Keratinocyte (primary cell): ENCODE data around the gene HSPA12B. TPM values are rescaled to one million over a fixed set of nuclear protein-coding genes. Genes with fewer than 3 reads are reported as not detected.

Experiments used
- DNase-seq: peaks from one replicate; pipeline ENCODE4 v3.0.0-alpha.2; 2011; ENCODE audit warnings: low read depth, missing footprints, low spot score
- FAIRE-seq: peaks from 2 replicates; lab custom pipeline; 2011; peaks lifted over from hg19 to GRCh38; lab: Jason Lieb, UNC
- H2AFZ ChIP-seq: 2 replicates; pipeline ENCODE4 v1.6.0; 2012; ENCODE audit warnings: low read length, control low read depth, inconsistent platforms; ENCODE audit not compliant: control insufficient read depth
- H3K27ac ChIP-seq: 2 replicates; pipeline ENCODE4 v1.5.1; 2011; ENCODE audit warnings: low read length; ENCODE audit not compliant: control insufficient read depth, insufficient read depth
- H3K27me3 ChIP-seq: 3 replicates; pipeline ENCODE4 v1.6.0; 2011; ENCODE audit warnings: low read length; ENCODE audit not compliant: control insufficient read depth, insufficient read depth; ENCODE audit errors: extremely low read depth
- H3K36me3 ChIP-seq, 2 experiments: 2 replicates in 1 of 2; 3 replicates in 1 of 2; pipeline ENCODE4 v1.5.1; 2011; ENCODE audit warnings: low read length in 2 of 2, mild to moderate bottlenecking in 1 of 2; ENCODE audit not compliant: control insufficient read depth in 2 of 2, insufficient read depth in 2 of 2; ENCODE audit errors: extremely low read depth in 1 of 2
- H3K4me1 ChIP-seq: 3 replicates; pipeline ENCODE4 v1.5.1; 2011; ENCODE audit warnings: low read length; ENCODE audit not compliant: control insufficient read depth, insufficient read depth; ENCODE audit errors: extremely low read depth
- H3K4me2 ChIP-seq: 3 replicates; pipeline ENCODE4 v1.6.0; 2011; ENCODE audit warnings: low read depth, low read length; ENCODE audit not compliant: control insufficient read depth, insufficient read depth; ENCODE audit errors: extremely low read depth
- H3K4me3 ChIP-seq, 3 experiments: fragments of 200-600 bp in 1 of 3; sonication (generic) in 1 of 3; 2 replicates in 2 of 3; 3 replicates in 1 of 3; pipeline ENCODE4 v1.5.1; 2011 to 2016; ENCODE audit warnings: low read length in 3 of 3, mild to moderate bottlenecking in 3 of 3, control low read depth in 2 of 3, inconsistent platforms in 1 of 3, low read depth in 1 of 3, mixed read lengths in 1 of 3, mixed run types in 1 of 3, moderate library complexity in 1 of 3; ENCODE audit not compliant: control insufficient read depth in 2 of 3, insufficient read depth in 2 of 3; ENCODE audit errors: extremely low read depth in 1 of 3
- H3K79me2 ChIP-seq: 2 replicates; pipeline ENCODE4 v1.6.0; 2012; ENCODE audit warnings: low read length; ENCODE audit not compliant: control insufficient read depth, insufficient read depth
- H3K9ac ChIP-seq: 3 replicates; pipeline ENCODE4 v1.6.0; 2011; ENCODE audit warnings: low read length; ENCODE audit not compliant: control insufficient read depth, insufficient read depth; ENCODE audit errors: extremely low read depth
- H3K9me1 ChIP-seq: 3 replicates; pipeline ENCODE4 v1.6.0; 2011; ENCODE audit warnings: low read length; ENCODE audit not compliant: control insufficient read depth, insufficient read depth; ENCODE audit errors: extremely low read depth
- H3K9me3 ChIP-seq: 2 replicates; pipeline ENCODE4 v1.5.1; 2012; ENCODE audit warnings: low read depth, low read length; ENCODE audit not compliant: control insufficient read depth
- H4K20me1 ChIP-seq: 3 replicates; pipeline ENCODE4 v1.6.0; 2011; ENCODE audit warnings: low read length; ENCODE audit not compliant: control insufficient read depth, insufficient read depth; ENCODE audit errors: extremely low read depth
- CTCF ChIP-seq, 3 experiments: IDR thresholded peaks in 1 of 3; conservative IDR thresholded peaks in 1 of 3; optimal IDR thresholded peaks in 1 of 3; 2 replicates in 2 of 3; 3 replicates in 1 of 3; pipeline versions ENCODE3 to v1.5.1; 2011; ENCODE audit warnings: low read length in 3 of 3, mild to moderate bottlenecking in 3 of 3, moderate library complexity in 2 of 3, control low read depth in 1 of 3, inconsistent platforms in 1 of 3; ENCODE audit not compliant: insufficient read depth in 2 of 3; ENCODE audit errors: extremely low read depth in 1 of 3
- EZH2 ChIP-seq: IDR thresholded peaks from one replicate; pipeline ENCODE4 v1.6.1; 2012; ENCODE audit warnings: inconsistent platforms, mild to moderate bottlenecking, low read length, moderate library complexity
- dilution Hi-C: fragments of 300-500 bp; cut with MboI; formaldehyde crosslinking; loops from one replicate; pipeline ENCODE4 v1.7.0; 2020; ENCODE audit warnings: low sequenced_read_pairs; ENCODE audit not compliant: extremely low pct_ligation_motif_present
- polyA plus RNA-seq, 5 experiments: library from polyadenylated mRNA; depleted of rRNA in 3 of 5; stranded (reverse) in 3 of 5; stranded (forward) in 1 of 5; unstranded in 1 of 5; fragments of >200 nt; gene quantifications; 1 replicate in 1 of 5; 2 replicates in 3 of 5; 3 replicates in 1 of 5; pipeline versions ENCODE4 v1.2.1 to v1.2.3, GENCODE V29; 2011 to 2012; ENCODE audit warnings: missing spikeins in 2 of 5, low read depth in 1 of 5, low replicate concordance in 1 of 5

Gene HSPA12B
- polyA plus RNA-seq, 1 donor (not counting 4 experiments of a cell fraction or from before 2014, with no cell fraction given) = not detected

- Histone ChIP-seq H3K9me3 (no peaks in the 10 kb centered on the region), H4K20me1 (no peaks in the 10 kb centered on the region), H3K79me2 (no peaks in the 10 kb centered on the region), H3K9me1 (no peaks in the 10 kb centered on the region), H3K4me2 (no peak overlapping the region), H2AFZ (no peak overlapping the region), H3K4me1 (no peaks in the 10 kb centered on the region), H3K27ac (no peak overlapping the region), H3K36me3 (no peaks in the 10 kb centered on the region), H3K27me3 (no peaks in the 10 kb centered on the region), H3K4me3 (no peak overlapping the region), H3K9ac (no peak overlapping the region)
- no peak for FAIRE-seq
- dilution Hi-C loops = no loop called here
- TF ChIP-seq CTCF (optimal IDR thresholded peaks at IDR 0.05 in 1 of 3, IDR thresholded peaks at IDR 0.05 in 1 of 3, conservative IDR thresholded peaks at IDR 0.05 in 1 of 3; ENCODE audit: extremely low read depth in 1 of 3, insufficient read depth in 2 of 3, low read length in 3 of 3) (no peak), EZH2 (no peak)
- DNase-seq = no peak
These were observed 10.6 kb upstream of the HSPA12B start for GRCh38 chr20:3721912-3722311.

GRCh38 chr20:3723284-3723683 is 9.2 kb upstream of the HSPA12B start:
- H3K4me3 ChIP-seq = no peak overlapping the region
- H3K27me3 ChIP-seq = no peaks in the 10 kb centered on the region
- no peak for FAIRE-seq
- TF ChIP-seq EZH2 = no peak
- no peak for TF ChIP-seq CTCF (optimal IDR thresholded peaks at IDR 0.05 in 1 of 3, IDR thresholded peaks at IDR 0.05 in 1 of 3, conservative IDR thresholded peaks at IDR 0.05 in 1 of 3; ENCODE audit: extremely low read depth in 1 of 3, insufficient read depth in 2 of 3, low read length in 3 of 3)
- no peak overlapping the region for H2AFZ ChIP-seq
- H3K9ac ChIP-seq = no peak overlapping the region
- DNase-seq = no peak
- H3K9me1 ChIP-seq = no peaks in the 10 kb centered on the region
- H3K79me2 ChIP-seq = no peaks in the 10 kb centered on the region
- dilution Hi-C loops = no loop called here
- H3K36me3 ChIP-seq = no peaks in the 10 kb centered on the region
- no peak overlapping the region for H3K4me2 ChIP-seq
- peaks cover 13% of the 10 kb centered on the region for H3K4me1 ChIP-seq
- H4K20me1 ChIP-seq = no peaks in the 10 kb centered on the region
- H3K9me3 ChIP-seq = no peaks in the 10 kb centered on the region
- no peak overlapping the region for H3K27ac ChIP-seq
